ENCODE data around the gene XPO1. TPM values are rescaled to one million over a fixed set of nuclear protein-coding genes. Genes with fewer than 3 reads are reported as not detected.

Gene XPO1
- total and polyA plus RNA-seq, 8 donors, result 20.6 to 359 (median 69.4) TPM

DNA sequence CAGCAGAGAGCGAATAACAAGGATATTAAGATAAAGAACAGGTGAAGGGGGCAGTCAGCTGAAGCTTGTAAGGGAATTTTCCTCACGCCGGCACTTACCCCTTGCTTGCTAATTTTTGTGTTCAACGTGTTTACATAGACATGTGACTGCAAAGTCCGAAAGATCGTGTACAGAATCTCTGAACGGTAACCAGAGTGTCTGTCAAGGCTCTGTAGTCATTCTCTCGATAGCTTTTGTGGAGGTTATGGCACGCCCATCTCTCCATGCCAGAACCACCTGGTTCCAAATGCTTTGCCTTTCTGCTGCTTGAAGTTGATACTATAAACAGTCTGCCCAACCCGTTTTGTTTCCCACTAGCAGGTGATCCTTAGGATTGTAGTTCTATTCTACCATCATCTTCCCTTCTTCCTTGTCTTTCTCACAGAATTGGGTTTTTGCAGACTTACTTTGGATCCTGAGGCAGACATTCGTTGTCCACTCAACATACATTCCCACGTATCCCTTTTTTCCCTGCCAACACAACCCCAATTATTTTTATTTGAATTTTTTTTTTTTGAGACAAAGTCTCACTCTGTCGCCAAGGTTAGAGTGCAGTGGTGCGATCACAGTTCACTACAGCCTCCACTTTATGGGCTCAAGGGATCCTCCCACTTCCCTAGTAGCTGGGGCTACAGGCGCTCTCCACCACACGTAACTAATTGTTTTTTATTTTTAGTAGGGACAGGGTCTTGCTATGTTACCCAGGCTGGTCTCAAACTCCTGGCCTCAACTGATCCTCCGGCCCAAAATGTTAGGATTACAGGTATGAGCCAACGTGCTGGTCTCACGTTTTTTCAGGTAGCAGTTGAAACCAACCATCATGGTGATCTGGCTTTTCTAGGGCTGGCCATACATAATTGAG, 66.0 kb downstream of the XPO1 start:
- Histone ChIP-seq H3K27ac (peak overlapping the region; percentile 97 to 100 (median 99)), H3K27me3 (no peaks in the 10 kb centered on the region), H3K9me3 (no peaks in the 10 kb centered on the region), H3K4me1 (peaks cover 5 to 38% (median 32%) of the 10 kb centered on the region in 4 donors), H3K4me3 (peak overlapping the region; percentile 70 to 93 (median 84)), H3K36me3 (peaks cover 0 to 24% (median 12%) of the 10 kb centered on the region in 4 donors)
- intact Hi-C loops (cut with DNase I; ENCODE audit: low total_unique reads), result no loop called here
- DNase-seq, result peak in 1 of 2 donors; percentile 73
- WGBS, 5 donors, result 36 to 39% (median 37%) methylated on average over 19 of the region's 19 CpGs
- TF ChIP-seq POLR2A (IDR thresholded peaks at IDR 0.05) (no peak), POLR2AphosphoS5 (IDR thresholded peaks at IDR 0.05) (no peak), CTCF (IDR thresholded peaks at IDR 0.05) (no peak), EP300 (IDR thresholded peaks at IDR 0.05) (no peak)

DNA sequence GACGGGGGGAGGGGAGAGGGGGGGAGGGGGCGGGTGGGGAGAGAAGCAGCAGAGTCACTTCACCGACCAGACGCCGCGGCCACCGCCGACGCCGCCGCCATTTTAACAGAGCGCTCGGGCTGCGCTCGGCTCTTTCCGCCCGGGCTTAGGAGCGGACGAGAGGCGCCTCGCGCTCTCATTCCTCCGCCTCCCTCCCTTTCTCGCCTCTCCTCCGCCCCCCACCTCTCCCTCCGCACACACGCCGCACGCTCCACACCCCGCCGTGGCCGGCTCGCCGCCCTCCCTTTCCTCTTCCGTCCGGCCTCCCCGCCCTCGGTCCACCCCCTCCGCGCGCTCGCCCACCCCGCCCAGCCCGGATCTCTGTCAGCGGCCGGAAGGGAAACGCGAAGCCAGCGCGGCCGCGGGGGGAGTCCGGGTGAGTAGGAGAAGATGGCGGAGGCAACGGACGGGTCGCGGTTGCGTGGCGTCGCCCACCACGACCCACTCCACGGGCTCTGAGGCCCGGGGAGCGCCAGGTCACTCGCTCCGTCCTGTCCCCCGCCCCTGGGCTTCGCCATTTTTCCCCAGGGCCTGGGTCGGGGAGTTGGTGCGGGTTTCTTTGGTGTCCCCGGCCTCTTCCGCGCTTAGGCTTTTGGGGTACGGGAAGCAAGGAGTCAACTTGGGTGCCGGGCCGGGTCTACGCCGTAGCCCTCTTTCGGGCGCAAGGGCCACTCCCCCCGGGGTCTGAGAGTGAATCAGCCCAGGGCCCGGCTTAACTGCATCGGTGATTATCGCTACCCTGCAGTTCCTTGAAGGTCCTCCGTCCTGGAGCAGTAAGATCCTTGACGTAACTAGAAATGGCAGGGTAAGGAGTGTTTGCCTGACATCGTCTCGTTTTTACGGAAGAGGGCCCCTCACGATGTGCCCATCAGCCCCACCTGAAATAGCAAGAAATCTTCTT, 66.9 kb downstream of the XPO1 start, which contains the start of gene USP34:
USP34 (minus strand) TSS at position 123 of the 940 bp plus-strand sequence. CDS start 395 bp downstream, outside the sequence.
- H3K36me3 ChIP-seq, result peaks cover 0 to 15% (median 3%) of the 10 kb centered on the region in 4 donors
- H3K4me1 ChIP-seq, result peaks cover 5 to 47% (median 36%) of the 10 kb centered on the region in 4 donors
- H3K27ac ChIP-seq, result peak within 1 kb of the TSS; percentile 97 to 100 (median 99)
- WGBS, 5 donors, result 0 to 2% (median 1%) methylated on average over 56 to 87 of the region's 91 CpGs
- peak; percentile 95 to 99 for DNase-seq
- intact Hi-C loops (cut with DNase I; ENCODE audit: low total_unique reads), result no loop called here
- H3K9me3 ChIP-seq, result no peaks in the 10 kb centered on the region
- H3K27me3 ChIP-seq, result no peaks in the 10 kb centered on the region
- peak within 1 kb of the TSS; percentile 70 to 93 (median 84) for H3K4me3 ChIP-seq
- no peak for TF ChIP-seq CTCF (IDR thresholded peaks at IDR 0.05)
- TF ChIP-seq POLR2A (IDR thresholded peaks at IDR 0.05), result peak in 2 of 4 donors; percentile 36 to 46
- TF ChIP-seq POLR2AphosphoS5 (IDR thresholded peaks at IDR 0.05), result peak; percentile 59 to 93 (median 91)
- no peak for TF ChIP-seq EP300 (IDR thresholded peaks at IDR 0.05)

GRCh38 chr2:61470122-61470951, 67.8 kb downstream of the XPO1 start:
- intact Hi-C loops (cut with DNase I; ENCODE audit: low total_unique reads), result no loop called here
- peak; percentile 91 to 95 for DNase-seq
- no peaks in the 10 kb centered on the region for H3K9me3 ChIP-seq
- H3K36me3 ChIP-seq, result peaks cover 0 to 9% (median 2%) of the 10 kb centered on the region in 4 donors
- H3K27ac ChIP-seq, result peak overlapping the region; percentile 97 to 100 (median 99)
- H3K4me1 ChIP-seq, result peaks cover 5 to 56% (median 41%) of the 10 kb centered on the region in 4 donors
- H3K27me3 ChIP-seq, result no peaks in the 10 kb centered on the region
- TF ChIP-seq POLR2AphosphoS5 (IDR thresholded peaks at IDR 0.05), result peak in 2 of 3 donors; percentile 15 to 40
- no peak for TF ChIP-seq CTCF (IDR thresholded peaks at IDR 0.05)
- TF ChIP-seq POLR2A (IDR thresholded peaks at IDR 0.05), result no peak
- no peak for TF ChIP-seq EP300 (IDR thresholded peaks at IDR 0.05)
- peak overlapping the region; percentile 70 to 93 (median 84) for H3K4me3 ChIP-seq
- 0 to 3% (median 1%) methylated on average over 17 to 78 of the region's 94 CpGs for WGBS, 5 donors
